8988T (cell line): Measurements from ENCODE around the gene STARD13.

ENCODE experiments used
- DNase-seq: peaks from one replicate; pipeline ENCODE4 v3.0.0; 2011

The STARD13 gene

DNA sequence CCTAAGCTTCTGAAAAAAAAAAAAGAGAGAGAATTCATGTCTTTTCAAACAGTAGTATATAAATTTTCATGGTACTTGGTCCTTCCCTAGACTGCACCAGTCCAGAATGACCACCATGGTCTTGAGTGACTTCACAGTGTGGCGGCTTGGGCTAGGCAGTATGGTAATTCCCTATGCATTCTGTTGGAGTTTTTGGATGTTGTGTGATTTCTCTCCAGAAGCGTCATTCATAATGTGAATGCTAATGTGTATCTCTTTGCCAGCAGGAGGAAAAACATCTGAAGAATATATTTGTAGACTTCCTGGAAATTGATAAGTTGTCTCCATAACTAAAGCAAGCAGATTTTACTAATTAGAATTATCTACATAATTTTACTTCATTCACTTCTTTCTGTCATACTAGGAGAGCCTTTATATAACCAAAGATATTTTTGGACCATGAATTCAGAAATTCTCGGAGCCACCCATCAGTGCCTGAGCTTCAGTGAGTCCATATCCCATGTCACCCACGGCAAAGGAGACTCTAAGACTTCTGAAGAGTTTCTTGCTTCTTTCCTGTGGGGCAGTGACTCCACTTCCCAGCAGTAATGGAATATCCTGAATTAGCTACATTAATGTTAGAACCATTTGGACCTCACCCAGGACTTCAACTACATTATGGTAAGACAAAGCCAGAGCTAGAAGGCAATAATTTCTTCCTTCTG is 8.4 kb downstream of the STARD13 start:
- no peak for DNase-seq

DNA sequence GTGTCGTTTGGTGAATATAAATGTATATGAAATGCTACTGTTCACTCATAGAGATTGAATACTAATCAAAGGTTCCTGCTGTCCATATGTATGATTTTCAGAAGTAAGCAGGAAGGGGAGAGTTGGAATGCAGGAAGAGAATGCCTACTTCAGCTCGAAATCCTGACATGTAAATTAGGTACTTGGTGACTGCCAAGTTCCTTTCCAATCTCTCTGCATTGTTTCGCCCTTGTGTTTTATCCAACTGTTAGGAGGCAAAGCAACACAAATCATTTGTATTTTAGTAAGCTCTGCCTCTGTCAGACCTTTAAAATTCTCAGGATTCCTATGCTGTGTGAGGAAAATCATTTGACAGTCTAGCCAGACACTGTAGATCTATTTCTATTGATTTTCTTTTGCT is 9.0 kb downstream of the STARD13 start:
- DNase-seq, result no peak

DNA sequence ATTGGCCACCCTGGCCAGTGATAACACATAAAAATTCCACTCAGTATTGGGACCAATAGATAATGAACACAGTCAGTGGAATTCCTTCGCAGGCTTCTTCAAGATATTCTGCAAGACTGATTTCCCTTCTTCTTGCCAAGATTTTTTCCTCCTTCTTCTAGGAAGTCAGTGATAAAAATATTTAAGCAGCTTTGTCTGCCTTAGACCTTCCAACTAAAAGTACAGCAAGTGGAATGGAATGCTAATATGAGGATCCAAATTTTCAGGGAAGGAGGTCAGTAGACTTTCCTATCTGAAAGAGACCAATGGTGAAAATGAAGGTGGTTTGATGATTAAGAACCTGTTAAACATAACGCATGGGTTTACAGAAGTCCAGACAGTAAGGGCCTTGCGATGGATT is 9.6 kb downstream of the STARD13 start:
- no peak for DNase-seq

- DNase-seq, result no peak
Observed at GRCh38 chr13:33274264-33274663, 11.3 kb downstream of the STARD13 start.

GRCh38 chr13:33272531-33273124 is 12.9 kb downstream of the STARD13 start:
- no peak for DNase-seq

DNA sequence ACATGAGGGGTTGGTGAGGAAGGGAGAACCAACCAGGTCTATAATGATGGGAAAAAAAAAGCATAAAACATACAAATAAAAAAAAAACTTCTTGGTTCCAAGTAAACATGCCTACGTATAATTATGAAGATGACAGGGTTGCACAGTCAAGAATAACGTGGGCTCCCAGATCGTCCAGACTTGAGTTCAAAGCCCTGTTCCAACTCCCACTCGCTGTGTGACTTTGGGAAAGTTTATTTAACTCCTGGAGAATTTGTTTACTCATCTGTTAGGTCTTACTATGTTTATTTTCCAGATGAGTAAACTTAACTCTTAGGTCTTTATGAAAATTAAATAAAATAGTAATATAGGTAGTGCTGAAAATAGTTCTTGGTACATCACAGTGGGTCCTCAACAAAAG is 13.8 kb downstream of the STARD13 start:
- DNase-seq, result no peak

DNA sequence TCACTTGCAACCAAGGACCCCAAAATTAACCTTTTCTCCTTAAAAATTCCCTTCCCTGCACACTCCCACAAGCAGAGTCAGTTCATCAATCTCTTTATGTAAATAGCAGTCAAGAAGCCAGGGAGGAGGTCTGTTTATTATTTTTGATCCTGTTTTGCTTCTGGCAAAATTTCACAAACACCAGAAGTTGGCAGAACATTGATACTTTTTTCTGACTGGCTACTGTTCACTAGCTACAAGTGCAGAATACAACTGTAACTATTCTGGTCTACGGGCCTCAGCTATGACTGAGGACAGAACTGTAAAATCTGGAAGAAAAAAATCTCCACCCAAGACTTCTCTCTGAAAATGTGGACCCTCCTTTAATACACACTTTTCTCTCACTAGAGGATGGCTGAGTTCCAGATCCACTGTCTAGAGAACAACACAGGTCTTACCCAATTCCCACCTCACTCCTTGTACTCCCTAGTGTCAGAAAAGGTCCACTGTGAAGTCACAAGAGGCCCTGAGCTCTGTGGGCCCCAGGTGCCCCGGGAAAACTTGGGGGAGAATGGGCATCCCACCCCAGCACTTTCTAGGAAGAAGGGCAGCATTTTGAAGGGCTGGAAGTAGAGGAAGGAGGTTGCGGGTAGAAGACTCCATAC is 14.5 kb downstream of the STARD13 start:
- DNase-seq, result no peak

GRCh38 chr13:33265607-33266006 is 19.9 kb downstream of the STARD13 start:
- DNase-seq, result no peak

DNA sequence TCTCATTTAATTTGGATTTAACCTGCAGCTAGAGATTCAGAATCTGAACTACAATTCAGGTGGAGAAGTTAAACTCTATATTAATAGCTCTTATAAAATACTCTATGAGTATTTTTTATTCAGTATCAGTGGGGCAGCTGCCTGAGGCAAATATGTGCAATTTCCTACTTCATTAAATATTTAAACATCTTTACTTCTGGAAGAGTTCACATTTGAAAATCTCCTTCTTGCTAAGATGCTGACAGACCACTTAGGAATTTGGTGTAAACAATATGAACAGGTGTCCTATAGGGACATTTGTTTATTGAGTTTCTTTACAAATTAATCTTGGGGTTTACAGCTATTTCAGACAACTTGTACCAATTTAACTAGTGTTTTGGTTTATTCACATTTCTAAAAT is 20.4 kb downstream of the STARD13 start:
- no peak for DNase-seq

DNA sequence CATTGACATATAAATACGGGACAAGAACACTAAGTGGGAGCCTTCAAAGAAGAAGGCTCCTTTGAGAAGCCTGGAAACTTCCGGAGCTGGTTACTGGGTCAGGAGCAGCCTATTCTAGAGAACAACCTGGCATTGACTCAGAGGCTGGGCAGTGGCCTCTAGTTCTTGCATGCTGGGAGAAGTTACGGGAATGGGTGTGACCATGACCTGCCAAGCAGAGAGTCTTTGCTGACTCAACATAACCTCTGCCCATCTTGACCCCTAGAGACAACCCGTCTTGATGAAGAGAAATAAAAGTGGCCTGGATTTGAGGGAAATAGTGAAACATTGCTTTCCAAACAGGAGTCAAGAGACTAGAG is 21.0 kb downstream of the STARD13 start:
- DNase-seq, result no peak

GRCh38 chr13:33263976-33264619 is 21.5 kb downstream of the STARD13 start:
- DNase-seq, result no peak

GRCh38 chr13:33263484-33263883 is 22.1 kb downstream of the STARD13 start:
- no peak for DNase-seq

DNA sequence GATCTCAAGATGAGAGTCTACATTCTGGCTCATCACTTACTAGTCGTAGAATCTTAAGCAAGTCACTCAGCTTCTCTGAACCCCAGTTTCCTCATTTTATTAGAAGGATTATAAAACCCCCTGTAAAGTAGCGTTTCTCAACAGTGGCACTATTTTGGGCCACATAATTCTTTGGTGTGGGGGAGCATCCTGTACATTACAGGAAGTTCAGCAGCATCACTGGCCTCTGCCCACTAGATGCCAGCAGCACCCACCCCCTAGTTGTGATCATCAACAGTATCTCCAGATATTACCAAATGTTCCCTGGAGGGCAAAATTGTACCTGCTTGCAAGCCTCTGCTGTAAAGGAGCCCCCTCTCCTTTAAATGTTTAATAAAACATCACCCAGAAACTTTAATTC is 22.6 kb downstream of the STARD13 start:
- DNase-seq, result no peak

- no peak for DNase-seq
Observed at GRCh38 chr13:33262594-33262993, 23.0 kb downstream of the STARD13 start.

DNA sequence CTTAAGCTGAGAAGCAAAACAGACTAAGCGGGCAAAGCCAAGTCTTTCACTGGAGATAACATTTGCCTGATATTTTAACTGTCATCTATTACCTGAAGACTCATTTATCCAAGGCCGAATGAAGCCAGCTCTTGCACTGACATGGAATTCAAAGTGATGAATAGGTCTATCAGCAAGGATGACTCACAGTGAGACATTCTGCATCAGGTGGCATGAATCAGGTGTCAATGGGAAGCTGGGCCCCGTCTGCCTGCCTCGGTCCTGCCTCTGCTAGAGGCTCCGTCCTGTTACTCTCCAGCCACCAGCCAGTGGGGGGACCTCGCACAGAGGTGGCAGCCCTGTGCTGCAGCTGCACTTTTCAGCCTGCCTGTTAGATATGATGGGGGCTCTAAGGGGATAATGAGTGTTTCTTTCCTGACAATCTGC is 23.5 kb downstream of the STARD13 start:
- DNase-seq, result no peak

DNA sequence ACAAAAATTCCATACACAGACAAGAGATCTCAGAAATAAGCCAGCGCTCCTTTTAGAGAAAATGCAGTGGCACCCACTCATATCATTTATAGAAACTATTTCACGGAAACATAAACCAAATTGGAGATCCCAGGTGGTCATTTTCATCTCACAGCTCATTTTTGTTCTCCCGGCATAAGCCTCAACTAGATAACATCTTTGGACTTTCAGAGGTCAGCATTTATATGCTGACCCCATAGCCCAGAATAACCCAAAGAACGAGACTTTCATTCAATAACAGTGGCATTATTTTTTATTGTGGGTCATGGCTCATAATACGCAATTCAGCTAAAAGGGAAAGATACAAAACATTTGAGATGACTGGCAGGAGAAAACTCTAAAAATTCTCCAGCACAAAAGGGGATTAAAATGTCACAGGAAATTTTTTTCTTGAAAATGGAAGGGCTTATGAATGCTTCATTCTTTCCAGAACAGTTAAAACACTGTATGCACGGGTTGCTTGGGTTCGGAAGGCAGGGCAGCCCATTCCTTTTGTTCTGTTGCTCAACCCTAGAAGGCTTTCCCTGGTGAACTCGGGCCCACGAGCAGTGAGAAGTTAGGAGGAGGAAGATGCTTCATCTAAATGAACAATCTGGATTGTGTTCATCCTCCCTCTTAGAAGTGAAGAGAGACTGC is 24.0 kb downstream of the STARD13 start:
- no peak for DNase-seq

DNA sequence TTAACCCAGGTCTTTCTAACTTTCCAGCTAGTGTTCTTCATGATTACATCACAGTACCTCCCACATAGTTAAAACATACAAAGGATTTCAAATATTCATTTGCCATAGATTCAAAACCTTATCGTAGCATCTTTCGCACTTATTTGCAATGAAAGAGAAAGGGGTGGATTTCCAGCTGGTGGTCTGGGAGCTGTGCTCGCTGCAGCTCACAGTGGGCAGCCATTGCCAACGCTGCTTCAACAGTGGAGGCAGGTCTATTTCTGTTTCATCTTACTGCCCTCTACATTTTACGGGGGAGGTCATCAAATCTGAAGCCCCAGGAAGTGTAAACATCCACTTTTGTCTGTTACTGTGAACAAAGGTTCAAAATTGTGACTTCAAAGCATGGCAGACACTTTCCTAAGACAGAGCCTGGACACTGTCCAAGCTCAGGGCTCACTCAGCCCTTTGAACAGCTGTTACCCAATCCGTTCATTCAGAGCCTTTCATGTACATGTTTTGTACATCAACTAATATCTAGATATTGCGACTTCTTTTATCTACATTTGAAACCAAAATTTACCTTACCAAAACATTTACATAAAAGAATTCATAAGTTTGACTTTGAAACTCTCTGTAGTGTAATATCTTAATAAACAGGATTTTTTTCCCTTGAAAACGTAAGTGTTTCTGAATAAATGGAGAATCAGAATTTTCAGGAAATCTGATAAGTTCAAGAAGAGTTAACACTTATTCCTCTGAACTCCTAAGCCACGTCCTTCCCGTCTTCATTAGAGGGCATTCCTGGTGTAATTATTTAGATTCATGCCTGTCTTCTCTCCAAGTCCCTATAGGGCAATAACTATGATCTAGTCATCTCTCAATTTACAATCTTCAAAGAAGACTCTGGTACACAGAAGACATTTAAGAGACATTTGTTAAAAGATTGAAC is 25.1 kb downstream of the STARD13 start:
- no peak for DNase-seq

DNA sequence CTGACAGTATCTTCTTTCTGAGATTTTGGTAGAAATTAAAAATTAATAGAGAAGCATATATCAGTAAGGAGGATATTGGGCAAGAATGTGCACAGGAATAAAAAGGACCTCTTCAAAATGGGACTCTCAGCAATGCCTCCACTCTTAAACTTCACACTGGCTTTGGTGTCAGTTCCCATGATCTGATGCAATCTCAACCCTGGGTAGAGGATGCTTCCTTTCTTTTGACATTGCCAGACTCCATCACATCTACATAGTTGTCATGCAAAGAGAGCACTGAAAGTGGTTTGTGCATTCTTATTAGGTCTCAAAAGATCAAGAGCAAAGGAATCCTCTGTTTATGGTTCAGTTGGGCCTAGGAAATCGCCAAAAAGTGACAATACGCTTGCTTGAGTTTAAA is 26.3 kb downstream of the STARD13 start:
- DNase-seq, result no peak

DNA sequence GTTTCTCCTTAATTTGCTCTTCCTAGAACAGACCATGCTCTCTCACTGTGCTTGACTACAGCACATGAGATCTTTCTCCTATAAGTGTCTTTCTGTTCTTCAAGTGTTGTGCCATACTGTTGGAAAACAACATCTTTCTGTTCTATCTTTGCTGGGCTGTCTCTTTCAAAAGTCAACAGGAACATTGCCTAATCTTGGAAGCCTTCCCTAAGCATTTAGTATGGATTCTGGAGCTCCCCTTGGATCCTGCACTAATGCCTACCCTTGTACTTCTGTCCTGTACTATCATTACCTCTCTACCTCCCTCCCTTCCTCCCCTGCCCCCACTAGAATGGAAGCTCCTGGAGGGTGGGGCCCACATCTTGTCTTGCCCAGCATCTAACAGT is 26.8 kb downstream of the STARD13 start:
- no peak for DNase-seq

DNA sequence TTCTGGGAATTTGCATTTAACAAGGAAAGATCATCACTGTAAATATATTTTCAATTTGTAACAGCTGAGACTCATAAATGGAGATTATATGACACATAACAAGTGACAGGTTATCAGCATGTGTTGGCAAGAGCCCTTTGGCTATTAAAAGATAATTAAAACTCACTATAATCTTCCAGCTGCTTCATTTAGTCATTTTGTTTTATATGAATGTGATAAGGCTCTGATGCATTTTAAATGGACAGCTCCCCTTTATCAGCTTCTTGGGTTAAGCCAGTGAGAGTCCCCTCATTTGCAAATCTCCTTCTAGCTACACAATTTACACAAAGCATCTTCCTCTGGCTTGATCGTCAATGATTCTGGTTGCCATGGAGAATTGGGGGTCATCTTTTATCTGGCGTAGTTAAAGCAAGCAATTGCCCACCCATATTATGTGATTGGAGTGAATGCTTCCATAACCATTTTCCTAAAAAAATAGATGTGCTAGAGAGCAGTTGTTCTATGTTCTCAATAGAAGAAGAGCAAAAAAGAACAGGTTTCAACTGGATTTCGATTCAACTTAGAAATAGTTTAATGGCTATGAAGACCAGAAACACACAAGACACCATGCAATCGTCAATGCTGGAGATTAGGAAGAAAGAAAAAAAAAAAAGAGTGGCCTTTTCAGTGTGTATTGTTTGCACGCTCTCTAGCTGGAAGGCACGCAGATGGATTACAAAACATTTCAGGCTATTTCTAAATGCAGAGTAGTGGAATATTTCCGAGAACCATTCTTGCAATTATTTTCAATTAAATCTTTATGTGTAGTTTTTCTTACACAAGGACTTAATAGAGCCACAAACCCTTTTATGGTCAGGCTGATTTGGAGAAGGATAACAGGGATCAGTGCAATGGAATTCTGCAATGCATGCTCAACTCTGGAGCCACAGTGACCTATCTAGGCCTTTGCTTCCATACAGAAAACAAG is 27.4 kb downstream of the STARD13 start:
- no peak for DNase-seq
